BJ (cell line): Measurements from ENCODE around the gene NTRK3. TPM values are rescaled to one million over a fixed set of nuclear protein-coding genes. Genes with fewer than 3 reads are reported as not detected.

Source experiments
- CTCF ChIA-PET: fragments of 350-600 bp; formaldehyde crosslinking; extraction: SDS; loops from one replicate; lab custom pipeline; 2021; ENCODE audit warnings: antibody characterized with exemption, inconsistent platforms; lab: Yijun Ruan, JAX
- POLR2A ChIA-PET: fragments of 300-600 bp; sonication (Branson Sonifier 250); formaldehyde crosslinking; extraction: SDS; loops from one replicate; lab custom pipeline; 2021; ENCODE audit warnings: antibody characterized with exemption; lab: Charles Lee
- DNase-seq: peaks from one replicate; pipeline ENCODE4 v3.0.0-alpha.2; 2011; ENCODE audit warnings: low read depth
- H3K27me3 ChIP-seq: 2 replicates; pipeline ENCODE4 v1.6.0; 2011; ENCODE audit warnings: low read length; ENCODE audit not compliant: control insufficient read depth, insufficient read depth
- H3K36me3 ChIP-seq: 2 replicates; pipeline ENCODE4 v1.5.1; 2011; ENCODE audit warnings: low read length; ENCODE audit not compliant: control insufficient read depth, insufficient read depth
- H3K4me3 ChIP-seq: 2 replicates; pipeline ENCODE4 v1.5.1; 2011; ENCODE audit warnings: low read depth, mild to moderate bottlenecking, control low read depth, low read length
- polyA plus RNA-seq: library from polyadenylated mRNA; depleted of rRNA; stranded (reverse); fragments of >200 nt; gene quantifications from 2 replicates; pipeline ENCODE4 v1.2.3, GENCODE V29; 2011
- TF ChIP-seq, protein P1 (sequence below): IDR thresholded peaks from 2 replicates; pipeline ENCODE4 v1.5.1; 2011; ENCODE audit warnings: low read depth, mild to moderate bottlenecking, control low read depth, inconsistent platforms, low read length, moderate library complexity; ENCODE audit not compliant: insufficient read depth

The NTRK3 gene
- polyA plus RNA-seq, 1 experiment: 0.12 TPM

DNA sequence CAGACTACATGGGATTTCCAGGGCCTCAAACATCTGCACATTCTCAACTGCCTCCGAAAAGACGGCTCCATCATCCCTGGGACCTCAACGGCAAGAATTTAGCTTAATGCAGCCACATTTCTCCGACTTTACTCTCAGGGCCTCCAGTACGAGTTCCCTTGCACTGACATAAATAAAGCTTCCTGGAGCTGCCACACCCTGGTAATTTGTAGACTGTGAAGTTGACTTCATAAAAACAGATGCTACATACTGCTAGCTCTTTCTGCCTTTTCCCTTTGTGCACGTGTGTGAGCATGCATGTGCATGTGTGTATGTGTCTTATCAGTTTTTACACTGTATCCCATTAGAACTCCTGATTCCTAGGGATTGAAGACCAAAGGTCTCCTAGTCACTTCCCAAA lies 122.7 kb downstream of the NTRK3 start:
- POLR2A ChIA-PET: no interaction called here
- no peaks in the 10 kb centered on the region for H3K36me3 ChIP-seq
- CTCF ChIA-PET: no interaction called here
- H3K4me3 ChIP-seq: no peak overlapping the region
- no peak for DNase-seq
- H3K27me3 ChIP-seq: no peaks in the 10 kb centered on the region
- TF ChIP-seq, protein P1, sequence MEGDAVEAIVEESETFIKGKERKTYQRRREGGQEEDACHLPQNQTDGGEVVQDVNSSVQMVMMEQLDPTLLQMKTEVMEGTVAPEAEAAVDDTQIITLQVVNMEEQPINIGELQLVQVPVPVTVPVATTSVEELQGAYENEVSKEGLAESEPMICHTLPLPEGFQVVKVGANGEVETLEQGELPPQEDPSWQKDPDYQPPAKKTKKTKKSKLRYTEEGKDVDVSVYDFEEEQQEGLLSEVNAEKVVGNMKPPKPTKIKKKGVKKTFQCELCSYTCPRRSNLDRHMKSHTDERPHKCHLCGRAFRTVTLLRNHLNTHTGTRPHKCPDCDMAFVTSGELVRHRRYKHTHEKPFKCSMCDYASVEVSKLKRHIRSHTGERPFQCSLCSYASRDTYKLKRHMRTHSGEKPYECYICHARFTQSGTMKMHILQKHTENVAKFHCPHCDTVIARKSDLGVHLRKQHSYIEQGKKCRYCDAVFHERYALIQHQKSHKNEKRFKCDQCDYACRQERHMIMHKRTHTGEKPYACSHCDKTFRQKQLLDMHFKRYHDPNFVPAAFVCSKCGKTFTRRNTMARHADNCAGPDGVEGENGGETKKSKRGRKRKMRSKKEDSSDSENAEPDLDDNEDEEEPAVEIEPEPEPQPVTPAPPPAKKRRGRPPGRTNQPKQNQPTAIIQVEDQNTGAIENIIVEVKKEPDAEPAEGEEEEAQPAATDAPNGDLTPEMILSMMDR: no peak

DNA sequence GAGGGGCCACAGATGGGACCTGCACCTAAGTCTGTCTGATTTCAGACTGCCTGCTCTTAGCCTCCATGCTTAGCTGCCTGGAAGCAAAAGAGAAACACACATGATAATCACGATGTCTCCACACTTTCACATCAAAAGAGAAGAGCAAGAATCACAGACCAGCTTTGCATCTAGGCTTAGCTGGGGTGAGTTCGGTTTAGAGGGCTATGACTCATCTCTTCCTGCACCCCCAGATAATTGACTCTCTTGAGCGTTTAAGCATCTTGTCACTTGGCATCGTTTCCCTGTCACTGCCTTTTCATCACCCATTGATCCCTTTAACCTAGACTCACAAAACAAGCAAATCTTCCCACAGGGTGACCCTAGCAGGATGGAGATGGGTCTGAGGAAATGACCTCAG lies 124.0 kb downstream of the NTRK3 start:
- ChIA-PET CTCF (no interaction called here), POLR2A (no interaction called here)
- Histone ChIP-seq H3K4me3 (no peak overlapping the region), H3K27me3 (no peaks in the 10 kb centered on the region), H3K36me3 (no peaks in the 10 kb centered on the region)
- TF ChIP-seq, protein P1: no peak
- DNase-seq: no peak

DNA sequence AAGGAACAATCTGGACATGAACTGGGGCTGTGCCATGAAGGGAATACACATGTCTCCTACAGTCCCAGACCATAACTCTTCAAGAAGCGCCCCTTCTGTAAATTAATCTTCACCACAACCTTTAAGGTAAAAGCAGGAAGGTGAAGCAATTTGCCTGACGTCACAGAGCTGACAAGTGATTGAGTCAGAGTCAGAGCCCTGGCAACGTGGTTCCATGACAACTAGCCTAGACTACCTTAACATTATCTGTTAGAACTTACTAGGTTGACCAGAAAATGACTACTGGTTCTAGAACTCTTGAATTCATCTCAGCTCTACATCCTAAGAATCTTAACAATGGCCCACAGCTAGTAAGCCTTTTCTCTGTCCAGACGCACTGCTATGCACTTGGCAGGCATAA lies 124.6 kb downstream of the NTRK3 start:
- no peak for DNase-seq
- Histone ChIP-seq H3K27me3 (no peaks in the 10 kb centered on the region), H3K4me3 (no peak overlapping the region), H3K36me3 (no peaks in the 10 kb centered on the region)
- CTCF ChIA-PET: interaction anchor here (0.8 kb wide), 1 partner anchor 9 kb away, joined by 3 read pairs; no protein-coding TSS in a partner anchor
- TF ChIP-seq, protein P1: no peak
- POLR2A ChIA-PET: no interaction called here

DNA sequence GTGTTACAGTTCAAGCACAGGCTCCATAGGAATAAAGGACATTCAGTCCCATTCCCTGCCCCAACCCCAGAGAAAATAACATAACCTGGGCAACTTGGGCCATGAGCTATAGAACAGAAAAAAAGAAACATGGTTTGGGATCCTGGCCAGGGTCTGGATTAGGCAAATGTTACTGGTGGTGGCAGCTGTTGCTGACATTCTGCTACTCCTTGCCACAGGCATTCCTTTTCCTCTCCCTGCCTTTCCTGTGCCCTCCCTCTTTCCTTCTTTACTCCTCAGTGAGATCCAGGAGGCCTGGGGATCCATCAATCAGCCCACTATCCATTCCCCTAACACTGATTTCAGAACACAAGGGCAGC lies 129.1 kb downstream of the NTRK3 start:
- no peaks in the 10 kb centered on the region for H3K27me3 ChIP-seq
- no peak for DNase-seq
- no peak overlapping the region for H3K4me3 ChIP-seq
- H3K36me3 ChIP-seq: no peaks in the 10 kb centered on the region
- ChIA-PET CTCF (interaction anchor here (1.3 kb wide), 1 partner anchor 70 kb away, joined by 3 read pairs; no protein-coding TSS in a partner anchor), POLR2A (no interaction called here)
- TF ChIP-seq, protein P1: no peak

DNA sequence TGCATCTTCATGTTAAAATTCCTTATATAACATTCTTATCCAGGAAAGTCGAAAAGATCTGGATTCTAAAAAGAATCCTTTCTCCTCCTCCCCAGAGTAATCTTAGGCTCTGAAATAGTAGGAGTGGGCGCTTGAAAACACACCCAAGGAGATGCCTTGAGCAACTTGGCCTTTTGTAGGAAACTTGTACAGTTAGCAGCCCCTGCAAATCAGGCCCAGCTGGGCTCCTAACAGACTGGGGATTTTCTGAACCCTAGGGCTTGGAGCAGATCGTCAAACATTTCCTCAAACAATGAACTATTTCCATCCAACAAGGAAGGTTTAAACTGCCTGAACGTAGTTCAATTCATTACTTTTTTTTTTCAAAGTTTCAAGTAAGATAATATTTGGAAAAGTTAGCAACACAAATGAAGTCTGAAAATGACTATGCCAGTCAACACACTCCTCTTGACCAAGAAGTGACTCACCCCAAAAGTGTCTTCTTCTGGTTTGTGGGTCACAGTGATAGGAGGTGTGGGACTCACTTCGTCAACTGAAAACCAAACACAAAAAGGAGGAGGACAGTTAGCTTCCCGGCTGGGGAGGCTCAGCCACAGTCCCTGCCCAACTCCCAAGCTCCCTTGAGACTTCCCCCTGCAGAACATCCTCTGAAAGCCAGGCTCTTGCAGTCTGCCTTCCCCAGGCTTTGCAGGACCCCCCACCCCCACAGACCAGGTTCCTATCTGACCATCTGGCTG lies 129.7 kb downstream of the NTRK3 start:
- POLR2A ChIA-PET: no interaction called here
- TF ChIP-seq, protein P1: no peak
- CTCF ChIA-PET: interaction anchor here (1.3 kb wide), 1 partner anchor 71 kb away, joined by 3 read pairs; no protein-coding TSS in a partner anchor
- no peaks in the 10 kb centered on the region for H3K27me3 ChIP-seq
- DNase-seq: no peak
- H3K4me3 ChIP-seq: no peak overlapping the region
- H3K36me3 ChIP-seq: no peaks in the 10 kb centered on the region
